ENCODE measurements around the gene TTC31.
"Not testable (repeated sequence)": the region's sequence is repeated elsewhere in the genome, so short reads cannot be mapped to it uniquely, and the experiment has no call there.

The TTC31 gene

GRCh38 chr2:74474481-74474880 is 8.4 kb upstream of the TTC31 start:
- Histone ChIP-seq H3K27me3 (no peaks in the 10 kb centered on the region), H3K4me2 (no peak overlapping the region), H3K36me3 (peaks cover 30 to 62% (median 49%) of the 10 kb centered on the region in 11 experiments), H3K4me3 (no peak overlapping the region), H3K4me1 (peaks cover 30 to 69% (median 50%) of the 10 kb centered on the region in 10 experiments), H3K9me3 (replicated peaks in 1 of 11) (no peaks in the 10 kb centered on the region), H4K20me1 (no peaks in the 10 kb centered on the region), H3K9ac (no peak overlapping the region; a peak in 1 of 22 replicates), H3K27ac (no peak overlapping the region; a peak in 1 of 22 replicates)
- TF ChIP-seq Cebpa-rat (IDR thresholded peaks at IDR 0.05), result no peak

DNA sequence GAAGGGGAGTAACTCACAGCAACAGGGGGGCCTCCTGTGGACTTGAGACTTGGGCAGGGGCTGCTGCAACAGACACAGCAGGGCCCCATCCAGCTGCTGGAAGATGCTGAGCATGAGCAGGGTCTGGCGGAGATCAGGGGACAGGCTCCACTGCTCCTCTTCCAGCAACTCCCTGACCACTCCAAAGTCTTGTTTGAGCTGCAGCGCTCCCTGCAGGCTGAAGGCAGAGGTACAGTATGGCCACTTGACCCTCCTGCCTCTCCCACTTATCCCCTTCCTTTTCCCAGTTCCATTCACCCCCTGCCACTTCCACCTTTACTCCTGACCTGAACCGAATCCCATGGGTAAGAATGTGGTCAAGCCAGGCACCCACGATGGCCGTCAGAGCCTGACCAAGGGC is 8.0 kb upstream of the TTC31 start:
- H4K20me1 ChIP-seq, result no peaks in the 10 kb centered on the region
- no peak for TF ChIP-seq Cebpa-rat (IDR thresholded peaks at IDR 0.05)
- no peak overlapping the region for H3K9ac ChIP-seq
- H3K27ac ChIP-seq, result no peak overlapping the region; a peak in 1 of 22 replicates
- H3K4me2 ChIP-seq, result no peak overlapping the region
- H3K36me3 ChIP-seq, result peaks cover 30 to 66% (median 53%) of the 10 kb centered on the region in 11 experiments
- H3K4me3 ChIP-seq, result no peak overlapping the region
- H3K4me1 ChIP-seq, result peaks cover 34 to 73% (median 52%) of the 10 kb centered on the region in 10 experiments
- H3K27me3 ChIP-seq, result no peaks in the 10 kb centered on the region
- no peaks in the 10 kb centered on the region for H3K9me3 ChIP-seq (replicated peaks in 1 of 11)

GRCh38 chr2:74481431-74481830 is 1.4 kb upstream of the TTC31 start:
- H3K27ac ChIP-seq, result peak overlapping the region in 10 of 11 experiments; percentile 81 to 92 (median 88); a peak in 17 of 22 replicates
- H4K20me1 ChIP-seq, result peaks cover 0 to 18% (median 9%) of the 10 kb centered on the region in 11 experiments; a peak in 13 of 22 replicates
- H3K9me3 ChIP-seq (replicated peaks in 1 of 11), result no peaks in the 10 kb centered on the region
- no peak for TF ChIP-seq Cebpa-rat (IDR thresholded peaks at IDR 0.05)
- no peaks in the 10 kb centered on the region for H3K27me3 ChIP-seq
- H3K9ac ChIP-seq, result peak overlapping the region; percentile 81 to 94 (median 87)
- peak overlapping the region; percentile 93 to 100 (median 97) for H3K4me2 ChIP-seq
- peaks cover 36 to 63% (median 56%) of the 10 kb centered on the region in 10 experiments for H3K4me1 ChIP-seq
- H3K36me3 ChIP-seq, result peaks cover 26 to 64% (median 44%) of the 10 kb centered on the region in 11 experiments
- H3K4me3 ChIP-seq, result peak overlapping the region; percentile 73 to 94 (median 83)

DNA sequence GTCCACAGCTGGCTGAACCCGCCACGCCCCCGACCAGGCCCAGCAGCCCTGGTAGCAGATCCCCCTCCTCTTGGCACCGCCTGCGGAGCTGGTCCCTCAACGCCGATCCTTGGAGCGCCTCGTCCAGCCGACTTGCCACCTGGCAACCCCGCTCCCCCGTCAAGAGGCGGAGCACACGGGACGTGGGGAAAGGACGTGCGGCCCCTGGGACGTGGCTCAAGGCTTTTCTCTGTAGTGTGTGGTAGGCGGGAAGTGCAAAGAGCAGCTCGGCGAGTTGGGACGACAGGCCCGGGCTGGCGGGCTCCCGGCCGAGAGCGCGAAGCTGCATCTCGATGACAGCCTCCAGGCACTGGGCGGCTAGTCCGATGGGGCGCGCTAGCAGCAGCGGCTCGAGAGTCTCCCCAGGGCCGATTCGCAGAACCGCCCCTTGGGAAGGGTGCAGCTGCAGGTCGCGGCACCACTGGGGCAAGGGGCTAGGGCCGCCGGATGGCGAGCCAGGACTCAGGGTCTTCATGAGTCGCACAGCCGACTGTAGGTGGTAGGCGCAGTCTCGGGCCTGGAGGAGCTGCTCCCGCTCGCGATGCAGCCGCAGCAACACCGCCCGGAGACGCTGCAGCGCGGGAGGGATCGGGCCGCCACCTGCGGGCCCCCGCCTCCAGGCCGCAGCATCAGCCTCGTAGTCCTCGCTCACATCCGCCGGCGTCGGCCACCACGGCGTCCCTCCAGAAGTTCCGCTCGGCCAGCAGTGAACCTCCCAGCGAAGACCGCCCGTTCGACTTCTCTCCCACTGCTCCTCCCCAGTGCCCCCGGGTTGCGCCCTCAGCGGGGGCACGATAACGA is 700 bp upstream of the TTC31 start:
- peak overlapping the region; percentile 93 to 100 (median 97) for H3K4me2 ChIP-seq
- H4K20me1 ChIP-seq, result peaks cover 0 to 18% (median 9%) of the 10 kb centered on the region in 11 experiments; a peak in 13 of 22 replicates
- H3K36me3 ChIP-seq, result peaks cover 30 to 64% (median 46%) of the 10 kb centered on the region in 11 experiments
- H3K9me3 ChIP-seq (replicated peaks in 1 of 11), result no peaks in the 10 kb centered on the region
- peak overlapping the region; percentile 73 to 94 (median 83) for H3K4me3 ChIP-seq
- no peak for TF ChIP-seq Cebpa-rat (IDR thresholded peaks at IDR 0.05)
- H3K27me3 ChIP-seq, result no peaks in the 10 kb centered on the region
- peaks cover 36 to 56% (median 49%) of the 10 kb centered on the region in 10 experiments for H3K4me1 ChIP-seq
- peak overlapping the region; percentile 81 to 94 (median 87) for H3K9ac ChIP-seq
- peak overlapping the region; percentile 52 to 92 (median 87); a peak in 21 of 22 replicates for H3K27ac ChIP-seq

- H3K9ac ChIP-seq, result peak overlapping the region; percentile 81 to 94 (median 87)
- peaks cover 31 to 43% (median 39%) of the 10 kb centered on the region in 10 experiments for H3K4me1 ChIP-seq
- H3K4me3 ChIP-seq, result peak overlapping the region; percentile 73 to 94 (median 83)
- peak overlapping the region in 10 of 11 experiments; percentile 81 to 92 (median 88); a peak in 18 of 22 replicates for H3K27ac ChIP-seq
- H3K36me3 ChIP-seq, result peaks cover 22 to 65% (median 49%) of the 10 kb centered on the region in 11 experiments; a peak in 21 of 22 replicates
- peak overlapping the region; percentile 75 to 100 (median 90) for H3K4me2 ChIP-seq
- not testable (repeated sequence) for H3K9me3 ChIP-seq (replicated peaks in 1 of 11); H3K27me3 ChIP-seq
- peaks cover 0 to 20% (median 9%) of the 10 kb centered on the region in 11 experiments; a peak in 13 of 22 replicates for H4K20me1 ChIP-seq
Observed at GRCh38 chr2:74483675-74484164, 839 bp downstream of the TTC31 start.

- Histone ChIP-seq H3K27ac (no peak overlapping the region), H3K9ac (no peak overlapping the region), H3K4me1 (peaks cover 18 to 23% (median 21%) of the 10 kb centered on the region in 10 experiments), H3K4me3 (no peak overlapping the region), H3K9me3 (replicated peaks in 1 of 11) (no peaks in the 10 kb centered on the region), H4K20me1 (peaks cover 0 to 36% (median 9%) of the 10 kb centered on the region in 11 experiments; a peak in 13 of 22 replicates), H3K36me3 (peaks cover 12 to 65% (median 51%) of the 10 kb centered on the region in 11 experiments), H3K4me2 (no peak overlapping the region), H3K27me3 (no peaks in the 10 kb centered on the region)
- no peak for TF ChIP-seq Cebpa-rat (IDR thresholded peaks at IDR 0.05)
Observed at GRCh38 chr2:74486141-74486540, 3.3 kb downstream of the TTC31 start.

- Histone ChIP-seq H3K4me3 (no peak overlapping the region), H3K27ac (no peak overlapping the region), H3K9me3 (replicated peaks in 1 of 11) (no peaks in the 10 kb centered on the region), H3K36me3 (peaks cover 39 to 91% (median 79%) of the 10 kb centered on the region in 11 experiments), H3K4me1 (peaks cover 3 to 9% (median 7%) of the 10 kb centered on the region in 10 experiments), H3K27me3 (no peaks in the 10 kb centered on the region), H3K9ac (no peak overlapping the region; a peak in 3 of 22 replicates), H3K4me2 (no peak overlapping the region), H4K20me1 (peaks cover 0 to 35% (median 0%) of the 10 kb centered on the region in 11 experiments; a peak in 7 of 22 replicates)
- no peak for TF ChIP-seq Cebpa-rat (IDR thresholded peaks at IDR 0.05)
Observed at GRCh38 chr2:74488643-74489481, 6.0 kb downstream of the TTC31 start.

GRCh38 chr2:74489906-74490305 is 7.0 kb downstream of the TTC31 start:
- Histone ChIP-seq H3K27me3 (no peaks in the 10 kb centered on the region; a peak in 1 of 22 replicates), H3K9me3 (replicated peaks in 1 of 11) (no peaks in the 10 kb centered on the region), H3K36me3 (peaks cover 43 to 100% (median 85%) of the 10 kb centered on the region in 11 experiments), H4K20me1 (peaks cover 0 to 35% (median 0%) of the 10 kb centered on the region in 11 experiments; a peak in 7 of 22 replicates), H3K27ac (no peak overlapping the region), H3K4me1 (no peaks in the 10 kb centered on the region; a peak in 1 of 20 replicates), H3K4me3 (no peak overlapping the region), H3K4me2 (no peak overlapping the region), H3K9ac (0 out of 22 replicates have a peak overlapping the region, but pooled peaks of 1 of the 11 experiments have one; percentile 6)
- TF ChIP-seq Cebpa-rat (IDR thresholded peaks at IDR 0.05), result no peak

All from BLaER1 treated with 17β-estradiol and CSF1 and Interleukin-3, amounts not matched to agents 10 nM and 100 nM (cell line).